Fibroblast of lung (primary cell): ENCODE results near the gene IL6R.

Experiments used
- CTCF ChIP-seq, 2 donors: IDR thresholded peaks in 1 of 2; conservative IDR thresholded peaks in 1 of 2; 1 replicate in 1 of 2; 2 replicates in 1 of 2; pipeline ENCODE4 v1.5.1; 2011 to 2012; ENCODE audit warnings: low read length in 2 of 2, control low read depth in 1 of 2, inconsistent platforms in 1 of 2, low read depth in 1 of 2, mild to moderate bottlenecking in 1 of 2
- EZH2 ChIP-seq: IDR thresholded peaks from 2 replicates; pipeline ENCODE4 v1.5.1; 2012; ENCODE audit warnings: low read length, control low read depth, mild to moderate bottlenecking; ENCODE audit errors: missing control alignments

GRCh38 chr1:154418062-154418921 is 13.1 kb downstream of the IL6R start:
- no peak for TF ChIP-seq CTCF (conservative IDR thresholded peaks at IDR 0.05 in 1 of 2, IDR thresholded peaks at IDR 0.05 in 1 of 2; ENCODE audit: low read depth in 1 of 2, low read length in 2 of 2)
- no peak for TF ChIP-seq EZH2
